HCT116 (cell line): ENCODE data around the gene PRKAG2. TPM values are rescaled to one million over a fixed set of nuclear protein-coding genes. Genes with fewer than 3 reads are reported as not detected.

Experiments used
- ATAC-seq: fragments of 200-7000 bp; cut with Tn5 transposase; 2 replicates; pipeline ENCODE4 v1.9.1; 2020; ENCODE audit warnings: mild to moderate bottlenecking, moderate library complexity
- BruUV-seq: library from RNA; stranded (reverse); fragments of 400-500 nt; replicated peaks from 2 replicates; lab custom pipeline; 2021; lab: Mats Ljungman, UMichigan
- CTCF ChIA-PET: fragments of 300-600 bp; sonication (Branson Sonifier 250); formaldehyde crosslinking; loops from one replicate; lab custom pipeline; 2021; ENCODE audit warnings: antibody characterized with exemption; lab: Charles Lee
- POLR2A ChIA-PET: fragments of 300-600, 350-600 bp; sonication (Branson Sonifier 250); formaldehyde crosslinking; loops from one replicate; lab custom pipeline; 2021; ENCODE audit warnings: antibody characterized with exemption; lab: Charles Lee
- RAD21 ChIA-PET, 2 experiments: fragments of 300-600 bp; sonication (Branson Sonifier 250); formaldehyde crosslinking; loops; one replicate each; lab custom pipeline; 2023; ENCODE audit warnings: low total read pairs in 2 of 2; ENCODE audit not compliant: uncharacterized antibody in 2 of 2, unreplicated experiment in 2 of 2, low non-redundant PET in 1 of 2; lab: Charles Lee
- DNase-seq: peaks from one replicate; pipeline ENCODE4 v3.0.0-alpha.2; 2010; ENCODE audit warnings: low read depth, low spot score
- H2AFZ ChIP-seq: fragments of 200-600 bp; shearing (Covaris generic), sonication (generic); 2 replicates; pipeline ENCODE4 v1.6.1; 2017; ENCODE audit warnings: low read depth, mixed run types, mixed read lengths, antibody characterized with exemption, low read length; ENCODE audit not compliant: poor library complexity, severe bottlenecking
- H3K27ac ChIP-seq: 2 replicates; pipeline ENCODE4 v1.5.1; 2012; ENCODE audit warnings: low read depth, low read length
- H3K27me3 ChIP-seq: fragments of 200-600 bp; sonication (generic); 2 replicates; pipeline ENCODE4 v1.6.1; 2016; ENCODE audit warnings: mixed run types, low read length, mixed read lengths; ENCODE audit not compliant: insufficient read depth
- H3K36me3 ChIP-seq, 2 experiments: fragments of 200-500 bp in 1 of 2; fragments of 200-600 bp in 1 of 2; sonication (Bioruptor generic) in 1 of 2; sonication (generic) in 1 of 2; 2 replicates each; pipeline versions ENCODE4 v1.5.1 to v1.6.1; 2014 to 2016; ENCODE audit warnings: low read length in 2 of 2, inconsistent platforms in 1 of 2, mixed read lengths in 1 of 2, mixed run types in 1 of 2; ENCODE audit not compliant: insufficient read depth in 2 of 2, control insufficient read depth in 1 of 2
- H3K4me1 ChIP-seq, 2 experiments: fragments of 200-600 bp in 1 of 2; sonication (generic) in 1 of 2; 2 replicates each; pipeline versions ENCODE4 v1.5.1 to v1.6.1; 2012 to 2017; ENCODE audit warnings: low read length in 2 of 2, inconsistent platforms in 1 of 2, mild to moderate bottlenecking in 1 of 2, mixed read lengths in 1 of 2, mixed run types in 1 of 2, moderate library complexity in 1 of 2; ENCODE audit not compliant: insufficient read depth in 2 of 2, control insufficient read depth in 1 of 2
- H3K4me2 ChIP-seq: fragments of 200-600 bp; sonication (generic); 2 replicates; pipeline ENCODE4 v1.6.1; 2017; ENCODE audit warnings: mixed run types, low read length, mixed read lengths
- H3K4me3 ChIP-seq, 2 experiments: fragments of 200-600 bp in 1 of 2; sonication (generic) in 1 of 2; replicated peaks in 1 of 2; 2 replicates each; pipeline ENCODE4 v1.5.1; 2011 to 2016; ENCODE audit warnings: low read length in 2 of 2, control low read depth in 1 of 2, low read depth in 1 of 2, mild to moderate bottlenecking in 1 of 2, mixed read lengths in 1 of 2, mixed run types in 1 of 2
- H3K79me2 ChIP-seq: fragments of 200-600 bp; sonication (generic); 2 replicates; pipeline ENCODE4 v1.6.1; 2017; ENCODE audit warnings: mild to moderate bottlenecking, mixed run types, low read length, moderate library complexity, mixed read lengths; ENCODE audit not compliant: insufficient read depth
- H3K9ac ChIP-seq: fragments of 200-600 bp; sonication (generic); 2 replicates; pipeline ENCODE4 v1.6.1; 2016; ENCODE audit warnings: low read length, mixed read lengths
- H3K9me2 ChIP-seq: fragments of 200-600 bp; sonication (generic), shearing (Covaris generic); 2 replicates; pipeline ENCODE4 v1.6.1; 2017; ENCODE audit warnings: mixed run types, mild to moderate bottlenecking, moderate library complexity; ENCODE audit not compliant: insufficient read depth
- H3K9me3 ChIP-seq, 2 experiments: fragments of 200-500 bp in 1 of 2; fragments of 200-600 bp in 1 of 2; sonication (Bioruptor generic) in 1 of 2; sonication (generic) in 1 of 2; 2 replicates each; pipeline ENCODE4 v1.6.1; 2014 to 2017; ENCODE audit warnings: low read length in 2 of 2, mixed read lengths in 2 of 2, inconsistent platforms in 1 of 2, low read depth in 1 of 2, mild to moderate bottlenecking in 1 of 2, mixed run types in 1 of 2, moderate library complexity in 1 of 2; ENCODE audit not compliant: control insufficient read depth in 1 of 2, insufficient read depth in 1 of 2
- H4K20me1 ChIP-seq: fragments of 200-600 bp; sonication (generic), shearing (Covaris generic); 2 replicates; pipeline ENCODE4 v1.6.1; 2017; ENCODE audit warnings: mixed run types, mild to moderate bottlenecking, moderate library complexity; ENCODE audit not compliant: insufficient read depth
- CBX3 ChIP-seq: IDR thresholded peaks from 2 replicates; pipeline ENCODE4 v1.6.1; 2012; ENCODE audit warnings: low read depth
- CEBPB ChIP-seq: IDR thresholded peaks from 2 replicates; pipeline ENCODE4 v1.6.1; 2012; ENCODE audit warnings: low read depth
- ELF1 ChIP-seq: IDR thresholded peaks from 2 replicates; pipeline ENCODE4 v1.6.1; 2012; ENCODE audit warnings: low read depth, borderline replicate concordance
- EZH2phosphoT487 ChIP-seq: fragments of 200-600 bp; IDR thresholded peaks from 2 replicates; pipeline ENCODE4 v1.6.1; 2018; ENCODE audit warnings: antibody characterized with exemption, borderline replicate concordance
- MAX ChIP-seq: IDR thresholded peaks from 2 replicates; pipeline ENCODE4 v1.6.1; 2012
- REST ChIP-seq: IDR thresholded peaks from 2 replicates; pipeline ENCODE4 v1.6.1; 2012; ENCODE audit warnings: low read depth
- SIN3A ChIP-seq: IDR thresholded peaks from 2 replicates; pipeline ENCODE4 v1.6.1; 2012; ENCODE audit warnings: low read depth
- SRF ChIP-seq: IDR thresholded peaks from 2 replicates; pipeline ENCODE4 v1.6.1; 2012; ENCODE audit warnings: low read depth
- TCF7L2 ChIP-seq: IDR thresholded peaks from 2 replicates; pipeline ENCODE4 v1.7.0; 2011; ENCODE audit warnings: borderline replicate concordance, inconsistent platforms; ENCODE audit not compliant: insufficient read depth, insufficient read length; ENCODE audit errors: extremely low read depth
- YY1 ChIP-seq: IDR thresholded peaks from 2 replicates; pipeline ENCODE4 v1.6.1; 2011; ENCODE audit warnings: low read length, low read depth, moderate library complexity, mild to moderate bottlenecking; ENCODE audit not compliant: insufficient replicate concordance; ENCODE audit errors: extremely low read depth
- intact Hi-C: fragments of 100-400 bp; cut with micrococcal nuclease; formaldehyde crosslinking; loops from 2 replicates; pipeline ENCODE4 v1.10.0; 2022
- total RNA-seq: library from RNA; stranded (reverse); gene quantifications from one replicate; pipeline ENCODE4 v1.2.1, GENCODE V29; 2021; ENCODE audit not compliant: unreplicated experiment

PRKAG2 gene
- total RNA-seq, 1 experiment from 2014 or later, result 23.6 TPM

- Histone ChIP-seq H3K36me3 (no peaks in the 10 kb centered on the region), H3K4me3 (no peak overlapping the region), H3K9me2 (no peaks in the 10 kb centered on the region), H3K27ac (no peak overlapping the region), H3K4me2 (no peak overlapping the region), H3K79me2 (no peaks in the 10 kb centered on the region), H3K9me3 (no peaks in the 10 kb centered on the region), H3K4me1 (no peaks in the 10 kb centered on the region), H3K27me3 (no peaks in the 10 kb centered on the region), H3K9ac (no peak overlapping the region), H2AFZ (no peak overlapping the region), H4K20me1 (no peaks in the 10 kb centered on the region)
- no peak for TF ChIP-seq SRF
- no peak for TF ChIP-seq YY1
- TF ChIP-seq REST, result no peak
- TF ChIP-seq MAX, result no peak
- no peak for TF ChIP-seq CEBPB
- no peak for TF ChIP-seq SIN3A
- no peak for TF ChIP-seq ELF1
- no peak for TF ChIP-seq EZH2phosphoT487
- TF ChIP-seq TCF7L2, result no peak
- no peak for TF ChIP-seq CBX3
- DNase-seq (no peak), ATAC-seq (no peak)
- RAD21 ChIA-PET, result no interaction called here
- CTCF ChIA-PET, result no interaction called here
- POLR2A ChIA-PET, result no interaction called here
- BruUV-seq, result no TSS peak
- intact Hi-C loops, result no loop called here
Measured at GRCh38 chr7:151657173-151657572, 219.7 kb downstream of the PRKAG2 start.
